ENCODE data around the gene CPSF7. TPM values are rescaled to one million over a fixed set of nuclear protein-coding genes. Genes with fewer than 3 reads are reported as not detected.

Gene CPSF7
- total RNA-seq, 1 donor from 2014 or later, result 83.7 TPM

DNA sequence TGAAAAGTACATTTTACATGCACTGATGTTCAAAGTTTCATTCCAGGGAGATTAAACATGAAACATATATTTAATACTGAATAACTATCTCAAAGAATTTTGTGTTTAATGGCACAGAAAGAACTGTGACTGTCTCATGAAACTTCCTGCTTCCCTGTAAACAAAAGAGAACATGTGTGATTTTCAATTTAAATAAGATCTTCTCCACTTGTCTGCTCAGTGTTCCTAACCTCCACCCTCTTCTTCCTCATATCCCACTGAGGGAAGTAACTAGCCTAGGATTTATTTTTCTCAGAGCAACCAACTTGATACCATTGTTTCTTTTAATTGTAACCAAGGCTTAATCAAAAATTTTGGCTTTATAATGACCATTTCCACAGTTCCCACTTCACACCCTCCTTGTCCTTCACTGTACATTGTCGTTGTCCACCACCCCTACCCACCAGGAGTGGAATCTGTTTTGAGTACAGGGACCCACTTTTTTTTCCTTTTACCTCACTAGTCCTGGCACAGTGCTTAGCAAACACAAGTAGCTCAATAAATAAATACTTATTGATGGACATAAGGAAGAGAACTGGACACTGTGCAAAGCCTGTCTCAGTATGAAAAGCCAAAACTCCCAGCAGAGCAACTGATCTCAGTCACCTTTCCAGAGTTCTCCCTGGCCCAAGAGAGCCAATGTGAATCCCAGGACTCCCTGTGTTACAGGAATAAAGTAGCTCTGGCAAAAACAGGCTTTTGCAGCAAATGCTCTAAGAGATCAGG is 4.2 kb downstream of the CPSF7 start:
- TF ChIP-seq, protein P1, sequence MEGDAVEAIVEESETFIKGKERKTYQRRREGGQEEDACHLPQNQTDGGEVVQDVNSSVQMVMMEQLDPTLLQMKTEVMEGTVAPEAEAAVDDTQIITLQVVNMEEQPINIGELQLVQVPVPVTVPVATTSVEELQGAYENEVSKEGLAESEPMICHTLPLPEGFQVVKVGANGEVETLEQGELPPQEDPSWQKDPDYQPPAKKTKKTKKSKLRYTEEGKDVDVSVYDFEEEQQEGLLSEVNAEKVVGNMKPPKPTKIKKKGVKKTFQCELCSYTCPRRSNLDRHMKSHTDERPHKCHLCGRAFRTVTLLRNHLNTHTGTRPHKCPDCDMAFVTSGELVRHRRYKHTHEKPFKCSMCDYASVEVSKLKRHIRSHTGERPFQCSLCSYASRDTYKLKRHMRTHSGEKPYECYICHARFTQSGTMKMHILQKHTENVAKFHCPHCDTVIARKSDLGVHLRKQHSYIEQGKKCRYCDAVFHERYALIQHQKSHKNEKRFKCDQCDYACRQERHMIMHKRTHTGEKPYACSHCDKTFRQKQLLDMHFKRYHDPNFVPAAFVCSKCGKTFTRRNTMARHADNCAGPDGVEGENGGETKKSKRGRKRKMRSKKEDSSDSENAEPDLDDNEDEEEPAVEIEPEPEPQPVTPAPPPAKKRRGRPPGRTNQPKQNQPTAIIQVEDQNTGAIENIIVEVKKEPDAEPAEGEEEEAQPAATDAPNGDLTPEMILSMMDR (IDR thresholded peaks at IDR 0.05; ENCODE audit: partially characterized antibody, unreplicated experiment), result no peak
- peaks cover 4% of the 10 kb centered on the region for H3K27me3 Mint-ChIP-seq (ENCODE audit: unreplicated experiment)
- H3K36me3 Mint-ChIP-seq (ENCODE audit: unreplicated experiment), result no peaks in the 10 kb centered on the region
- H3K27ac Mint-ChIP-seq (ENCODE audit: unreplicated experiment), result no peak overlapping the region
- H3K4me1 Mint-ChIP-seq (ENCODE audit: low read depth, unreplicated experiment), result peaks cover 4% of the 10 kb centered on the region
- peaks cover 10% of the 10 kb centered on the region for H3K9me3 Mint-ChIP-seq (ENCODE audit: unreplicated experiment)
- no peak for DNase-seq
- H3K4me3 Mint-ChIP-seq (ENCODE audit: unreplicated experiment), result no peak overlapping the region

DNA sequence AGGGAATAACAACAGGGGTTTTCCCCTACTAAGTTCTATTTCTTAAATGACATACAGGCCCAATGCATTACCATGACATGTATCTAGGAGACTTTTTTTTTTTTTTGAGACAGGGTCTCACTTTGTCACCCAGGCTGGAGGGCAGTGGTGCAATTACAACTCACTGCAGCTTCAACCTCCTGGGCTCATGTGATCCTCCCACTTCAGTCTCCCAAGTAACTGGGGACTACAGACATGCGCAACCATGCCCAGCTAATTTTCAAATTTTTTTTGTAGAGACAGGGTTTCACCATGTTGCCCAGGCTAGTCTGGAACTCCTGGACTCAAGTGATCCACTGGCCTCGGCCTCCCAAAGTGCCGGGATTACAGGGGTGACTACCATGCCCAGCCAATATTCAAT is 7.5 kb downstream of the CPSF7 start:
- H3K27ac Mint-ChIP-seq (ENCODE audit: unreplicated experiment), result no peak overlapping the region
- H3K36me3 Mint-ChIP-seq (ENCODE audit: unreplicated experiment), result no peaks in the 10 kb centered on the region
- no peak for DNase-seq
- H3K4me1 Mint-ChIP-seq (ENCODE audit: low read depth, unreplicated experiment), result no peaks in the 10 kb centered on the region
- no peaks in the 10 kb centered on the region for H3K9me3 Mint-ChIP-seq (ENCODE audit: unreplicated experiment)
- peaks cover 2% of the 10 kb centered on the region for H3K27me3 Mint-ChIP-seq (ENCODE audit: unreplicated experiment)
- TF ChIP-seq, protein P1 (IDR thresholded peaks at IDR 0.05; ENCODE audit: partially characterized antibody, unreplicated experiment), result no peak
- H3K4me3 Mint-ChIP-seq (ENCODE audit: unreplicated experiment), result no peak overlapping the region

DNA sequence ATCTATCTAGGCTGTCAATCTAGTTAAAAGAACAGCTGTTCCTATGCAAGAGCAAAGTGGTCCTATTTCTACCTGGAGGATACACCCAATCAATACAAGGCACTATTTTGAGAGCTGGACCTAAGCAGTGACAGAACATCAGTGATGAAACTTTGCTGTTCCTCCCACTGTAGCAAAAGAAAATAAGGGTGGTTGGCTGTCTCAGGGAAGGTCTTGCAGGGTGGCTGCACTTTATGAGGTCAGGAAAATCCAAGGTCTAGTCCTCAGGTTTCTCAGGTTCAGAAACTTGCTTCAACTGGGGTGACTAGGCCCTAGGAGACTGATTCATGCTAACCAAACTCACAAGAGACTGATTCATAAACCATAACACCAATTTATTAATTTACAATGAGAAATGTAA is 11.6 kb downstream of the CPSF7 start:
- TF ChIP-seq, protein P1 (IDR thresholded peaks at IDR 0.05; ENCODE audit: partially characterized antibody, unreplicated experiment), result no peak
- Mint-ChIP-seq H3K36me3 (ENCODE audit: unreplicated experiment) (no peaks in the 10 kb centered on the region), H3K9me3 (ENCODE audit: unreplicated experiment) (no peaks in the 10 kb centered on the region), H3K27me3 (ENCODE audit: unreplicated experiment) (peaks cover 2% of the 10 kb centered on the region), H3K4me1 (ENCODE audit: low read depth, unreplicated experiment) (no peaks in the 10 kb centered on the region), H3K4me3 (ENCODE audit: unreplicated experiment) (no peak overlapping the region), H3K27ac (ENCODE audit: unreplicated experiment) (no peak overlapping the region)
- no peak for DNase-seq

DNA sequence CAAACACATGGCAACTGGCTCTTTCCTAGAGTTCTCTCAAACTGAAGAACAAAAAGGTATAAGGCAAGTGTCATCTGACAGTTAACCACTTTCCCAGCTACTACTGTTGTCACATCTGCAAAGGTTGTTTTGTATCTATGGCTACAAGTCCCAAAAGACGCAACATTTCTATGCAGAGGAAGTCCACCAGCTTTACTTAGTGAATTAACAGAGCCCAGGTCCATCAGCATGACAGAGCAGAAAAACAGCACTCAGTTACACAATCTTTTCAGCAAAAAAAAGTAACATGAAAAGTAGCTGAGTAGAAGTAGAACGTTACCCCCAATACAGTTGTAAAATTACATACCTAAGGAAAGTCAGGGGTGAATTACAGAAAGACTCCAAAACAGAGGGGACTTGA is 12.1 kb downstream of the CPSF7 start:
- no peaks in the 10 kb centered on the region for H3K4me1 Mint-ChIP-seq (ENCODE audit: low read depth, unreplicated experiment)
- H3K27me3 Mint-ChIP-seq (ENCODE audit: unreplicated experiment), result peaks cover 2% of the 10 kb centered on the region
- H3K36me3 Mint-ChIP-seq (ENCODE audit: unreplicated experiment), result no peaks in the 10 kb centered on the region
- no peak overlapping the region for H3K27ac Mint-ChIP-seq (ENCODE audit: unreplicated experiment)
- no peaks in the 10 kb centered on the region for H3K9me3 Mint-ChIP-seq (ENCODE audit: unreplicated experiment)
- no peak overlapping the region for H3K4me3 Mint-ChIP-seq (ENCODE audit: unreplicated experiment)
- DNase-seq, result no peak
- TF ChIP-seq, protein P1 (IDR thresholded peaks at IDR 0.05; ENCODE audit: partially characterized antibody, unreplicated experiment), result no peak

DNA sequence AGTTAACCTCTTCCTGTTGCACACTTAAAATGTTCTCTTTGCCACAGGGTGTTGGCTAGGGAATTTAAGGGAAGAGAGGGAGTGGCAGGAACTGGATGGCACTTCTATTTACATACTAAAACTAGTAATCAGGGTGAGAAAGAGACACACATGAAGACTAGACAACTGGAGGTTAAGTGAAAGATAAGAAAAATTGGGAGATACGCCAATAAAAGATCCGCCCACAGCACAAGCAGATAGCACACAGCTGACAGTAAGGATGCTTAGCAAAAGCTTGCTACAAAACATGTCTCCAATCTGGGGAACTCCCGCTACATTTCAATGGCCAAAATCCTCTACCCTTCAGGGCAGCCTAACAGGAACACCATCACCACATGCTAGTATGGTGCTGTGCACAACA is 12.8 kb downstream of the CPSF7 start:
- TF ChIP-seq, protein P1 (IDR thresholded peaks at IDR 0.05; ENCODE audit: partially characterized antibody, unreplicated experiment), result no peak
- Mint-ChIP-seq H3K4me1 (ENCODE audit: low read depth, unreplicated experiment) (no peaks in the 10 kb centered on the region), H3K27ac (ENCODE audit: unreplicated experiment) (no peak overlapping the region), H3K4me3 (ENCODE audit: unreplicated experiment) (no peak overlapping the region), H3K36me3 (ENCODE audit: unreplicated experiment) (no peaks in the 10 kb centered on the region), H3K9me3 (ENCODE audit: unreplicated experiment) (no peaks in the 10 kb centered on the region), H3K27me3 (ENCODE audit: unreplicated experiment) (peaks cover 2% of the 10 kb centered on the region)
- no peak for DNase-seq

Data from glutamatergic neuron (in vitro differentiated cells).